ENCODE results near the gene OR51B2.

OR51B2 gene

DNA sequence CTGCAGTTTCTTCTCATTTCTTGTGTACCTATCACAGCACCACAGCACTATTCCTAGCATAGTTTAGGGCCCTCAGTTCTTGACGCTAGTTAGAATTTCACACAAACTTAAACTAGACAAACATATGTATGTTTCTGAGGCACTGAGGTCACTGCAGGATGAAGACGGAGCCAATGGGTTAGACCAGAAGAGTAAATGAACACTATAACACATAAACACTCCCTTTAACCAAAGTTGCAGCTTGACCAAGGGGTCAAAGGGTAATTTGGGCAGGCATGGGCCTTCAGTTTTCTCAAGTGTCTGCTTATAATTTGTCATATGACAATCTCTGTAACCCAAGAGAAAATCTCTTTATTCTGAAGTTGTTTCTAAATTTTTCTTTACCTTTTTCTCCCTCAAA, 41.5 kb downstream of the OR51B2 start:
- peak; percentile 72 for DNase-seq (ENCODE audit: low spot score)

DNA sequence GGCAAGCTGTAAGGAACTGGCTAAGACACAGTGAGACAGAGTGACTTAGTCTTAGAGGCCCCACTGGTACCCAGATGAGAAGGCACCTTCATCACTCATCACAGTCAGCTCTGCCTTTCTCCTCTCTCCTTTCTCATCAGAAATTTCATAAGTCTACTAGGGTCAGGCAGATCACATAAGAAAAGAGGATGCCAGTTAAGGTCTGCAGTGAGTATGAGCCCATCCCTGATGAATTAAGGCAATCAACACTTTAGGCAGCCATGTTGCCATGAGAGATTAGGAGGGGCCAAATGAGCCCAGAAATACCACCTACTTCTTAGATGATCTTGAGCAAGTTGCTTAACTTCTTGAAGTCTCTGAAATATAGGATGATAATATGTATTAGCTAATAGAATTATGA, 42.5 kb downstream of the OR51B2 start:
- peak; percentile 85 for DNase-seq (ENCODE audit: low spot score)

DNA sequence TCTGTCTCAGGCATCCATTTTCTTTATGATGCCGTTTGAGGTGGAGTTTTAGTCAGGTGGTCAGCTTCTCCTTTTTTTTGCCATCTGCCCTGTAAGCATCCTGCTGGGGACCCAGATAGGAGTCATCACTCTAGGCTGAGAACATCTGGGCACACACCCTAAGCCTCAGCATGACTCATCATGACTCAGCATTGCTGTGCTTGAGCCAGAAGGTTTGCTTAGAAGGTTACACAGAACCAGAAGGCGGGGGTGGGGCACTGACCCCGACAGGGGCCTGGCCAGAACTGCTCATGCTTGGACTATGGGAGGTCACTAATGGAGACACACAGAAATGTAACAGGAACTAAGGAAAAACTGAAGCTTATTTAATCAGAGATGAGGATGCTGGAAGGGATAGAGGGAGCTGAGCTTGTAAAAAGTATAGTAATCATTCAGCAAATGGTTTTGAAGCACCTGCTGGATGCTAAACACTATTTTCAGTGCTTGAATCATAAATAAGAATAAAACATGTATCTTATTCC, 43.5 kb downstream of the OR51B2 start:
- peak; percentile 100 for DNase-seq (ENCODE audit: low spot score)

DNA sequence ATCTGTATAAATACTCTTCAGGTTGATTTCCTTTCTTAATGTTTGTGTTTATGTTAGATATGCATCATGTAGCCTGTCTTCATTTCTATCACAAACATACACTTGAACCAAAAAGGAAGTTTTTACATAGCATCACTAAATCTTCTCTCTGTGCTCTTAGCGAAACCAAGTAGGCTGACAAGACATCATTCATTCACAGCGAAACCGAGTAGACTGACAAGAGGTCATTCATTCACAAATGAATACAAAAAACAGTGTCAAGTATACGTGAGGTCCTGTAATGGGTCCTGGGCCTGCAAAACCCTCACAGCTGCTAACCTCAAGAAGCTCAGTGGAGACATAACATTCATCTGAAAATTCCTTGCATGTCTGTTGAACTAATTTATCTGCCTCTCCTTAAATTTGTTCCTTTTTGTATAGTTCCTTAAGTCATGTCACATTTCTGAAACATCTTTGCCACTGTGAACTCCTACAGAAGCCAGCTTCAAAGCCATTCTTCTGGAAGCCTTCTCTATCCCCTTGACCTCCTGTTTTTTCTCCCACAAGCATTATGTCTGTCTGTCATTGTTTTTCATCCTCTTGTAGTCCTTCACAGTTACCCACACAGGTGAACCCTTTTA, 44.5 kb downstream of the OR51B2 start:
- DNase-seq (ENCODE audit: low spot score) = peak; percentile 82

DNA sequence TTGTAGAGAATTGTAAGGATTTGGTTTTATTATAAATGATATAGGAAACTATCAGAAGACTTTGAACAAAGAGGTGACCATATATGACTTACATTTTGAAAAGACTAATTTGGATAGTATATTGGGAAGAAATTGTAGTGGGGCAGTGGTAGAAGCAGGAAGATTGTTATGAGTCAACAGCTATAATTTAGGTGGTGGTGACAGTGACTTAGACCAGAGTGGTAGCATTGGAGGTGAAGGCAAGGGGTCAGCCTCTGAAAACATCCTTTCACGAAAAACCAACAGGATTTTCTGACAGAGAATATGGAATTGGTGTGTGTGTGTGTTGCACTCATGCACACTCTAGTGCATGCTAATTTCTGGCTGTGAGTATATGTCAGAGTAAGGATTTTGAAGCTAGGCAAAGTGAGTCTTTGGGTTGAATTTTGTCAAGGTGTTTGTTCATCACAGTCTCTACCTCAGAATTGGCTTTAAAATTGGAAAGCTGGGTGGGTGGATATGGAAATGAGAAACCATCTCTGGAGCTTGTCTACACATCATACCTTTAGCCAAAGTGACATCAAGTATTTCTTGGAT, 46.2 kb downstream of the OR51B2 start:
- peak; percentile 83 for DNase-seq (ENCODE audit: low spot score)

DNA sequence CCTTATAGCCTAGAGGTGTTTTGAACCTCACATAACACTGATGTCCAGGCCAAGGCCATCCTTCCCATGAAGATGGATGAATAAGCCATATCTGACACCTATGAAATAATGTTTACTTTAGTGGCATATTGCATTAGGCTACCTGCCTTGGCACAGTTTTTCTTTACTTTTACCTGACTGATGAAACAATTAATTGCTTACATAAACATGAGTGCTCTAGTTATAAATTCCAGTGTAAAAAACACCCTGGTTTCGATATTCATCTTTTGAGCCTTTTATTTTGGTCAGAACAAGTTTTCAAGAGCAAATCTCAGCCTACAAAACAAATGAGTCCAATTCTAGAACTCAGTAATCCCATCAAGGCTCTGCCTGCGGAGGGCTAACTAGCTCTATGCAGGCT, 47.4 kb downstream of the OR51B2 start:
- peak; percentile 81 for DNase-seq (ENCODE audit: low spot score)

DNA sequence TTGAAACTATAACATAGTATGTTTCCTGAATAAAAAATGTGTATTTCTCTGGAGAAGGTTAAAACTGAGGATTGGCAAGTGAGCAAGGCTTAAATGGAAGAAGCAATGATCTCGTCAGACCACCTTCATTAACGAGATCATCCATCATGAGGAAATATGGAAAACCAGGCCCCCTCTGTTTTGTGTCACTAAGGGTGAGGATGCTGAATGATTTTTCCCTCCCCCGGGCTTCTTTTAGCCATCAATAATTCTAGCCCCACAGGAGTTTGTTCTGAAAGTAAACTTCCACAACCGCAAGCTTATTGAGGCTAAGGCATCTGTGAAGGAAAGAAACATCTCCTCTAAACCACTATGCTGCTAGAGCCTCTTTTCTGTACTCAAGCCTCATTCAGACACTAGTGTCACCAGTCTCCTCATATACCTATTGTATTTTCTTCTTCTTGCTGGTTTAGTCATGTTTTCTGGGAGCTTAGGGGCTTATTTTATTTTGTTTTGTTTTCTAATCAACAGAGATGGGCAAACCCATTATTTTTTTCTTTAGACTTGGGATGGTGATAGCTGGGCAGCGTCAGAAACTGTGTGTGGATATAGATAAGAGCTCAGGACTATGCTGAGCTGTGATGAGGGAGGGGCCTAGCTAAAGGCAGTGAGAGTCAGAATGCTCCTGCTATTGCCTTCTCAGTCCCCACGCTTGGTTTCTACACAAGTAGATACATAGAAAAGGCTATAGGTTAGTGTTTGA, 48.6 kb downstream of the OR51B2 start:
- DNase-seq (ENCODE audit: low spot score) = peak; percentile 95

DNA sequence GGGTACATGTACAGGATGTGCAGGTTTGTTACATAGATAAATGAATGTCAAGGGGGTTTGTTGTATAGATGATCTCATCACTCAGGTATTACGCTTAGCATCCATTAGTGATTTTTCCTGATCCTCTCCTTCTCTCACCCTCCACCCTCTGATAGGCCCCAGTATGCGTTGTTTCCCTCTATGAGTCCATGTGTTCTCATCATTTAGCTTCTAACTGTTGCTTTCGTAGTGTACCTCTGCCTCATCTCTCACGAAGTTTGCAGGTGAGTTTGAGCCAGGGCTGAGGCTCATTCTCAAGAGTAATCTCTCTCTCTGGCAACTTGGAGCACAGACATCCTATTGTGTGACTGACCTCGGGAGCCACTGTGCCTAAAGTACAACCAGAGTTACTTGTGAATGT, 49.7 kb downstream of the OR51B2 start:
- peak; percentile 74 for DNase-seq (ENCODE audit: low spot score)

Data from hematopoietic multipotent progenitor cell treated with erythropoietin and hydrocortisone succinate and interleukin-3 and kit ligand, for 17 days (in vitro differentiated cells).